Transverse colon (tissue), 4 donors: ENCODE measurements around the gene FADD. TPM values are rescaled to one million over a fixed set of nuclear protein-coding genes. Genes with fewer than 3 reads are reported as not detected.

Source experiments
- DNase-seq: peaks from one replicate; pipeline ENCODE4 v3.0.0-alpha.2; 2019
- H3K27ac ChIP-seq, 4 donors: fragments of 200-600 bp; sonication (generic); 2 replicates each; pipeline ENCODE4 v1.5.1; 2016 to 2018; ENCODE audit warnings: inconsistent platforms in 4 of 4
- H3K27me3 ChIP-seq: fragments of 200-600 bp; sonication (generic); 2 replicates; pipeline ENCODE4 v1.5.1; 2017; ENCODE audit warnings: inconsistent platforms
- H3K36me3 ChIP-seq, 4 donors: fragments of 200-600 bp; sonication (generic); 2 replicates each; pipeline ENCODE4 v1.5.1; 2017 to 2019; ENCODE audit warnings: inconsistent platforms in 4 of 4
- H3K4me1 ChIP-seq, 4 donors: fragments of 200-600 bp; sonication (generic); 2 replicates each; pipeline ENCODE4 v1.5.1; 2017 to 2020; ENCODE audit warnings: inconsistent platforms in 4 of 4
- H3K4me3 ChIP-seq, 4 donors: fragments of 200-600 bp; sonication (generic); 1 replicate in 1 of 4; 2 replicates in 3 of 4; pipeline versions ENCODE4 v1.5.1 to v1.6.1; 2017 to 2019; ENCODE audit warnings: inconsistent platforms in 4 of 4
- H3K9me3 ChIP-seq, 2 donors: fragments of 200-600 bp; sonication (generic); 2 replicates each; pipeline ENCODE4 v1.5.1; 2017 to 2019; ENCODE audit warnings: inconsistent platforms in 2 of 2
- EP300 ChIP-seq: sonication (generic); formaldehyde crosslinking; IDR thresholded peaks from one replicate; pipeline ENCODE4 v1.6.1; 2017; ENCODE audit warnings: antibody characterized with exemption, low read depth
- POLR2A ChIP-seq: fragments of 450-650 bp; IDR thresholded peaks from one replicate; pipeline ENCODE4 v1.6.1; 2016; ENCODE audit warnings: antibody characterized with exemption, mild to moderate bottlenecking, moderate library complexity
- POLR2AphosphoS5 ChIP-seq, 3 donors: sonication (generic); formaldehyde crosslinking; IDR thresholded peaks; one replicate each; pipeline ENCODE4 v1.6.1; 2016; ENCODE audit warnings: antibody characterized with exemption in 3 of 3
- WGBS, 2 donors: methylation state at CpG; one replicate each; pipeline ENCODE4 v1.1.5; 2018; ENCODE audit warnings: low coverage in 1 of 2; 5-methylcytosine and 5-hydroxymethylcytosine counted together
- in situ Hi-C, 4 donors: fragments of 200-750 bp; cut with MboI; loops; one replicate each; pipeline versions ENCODE4 v1.15.0 to v1.15.1; 2017; ENCODE audit warnings: low sequenced_read_pairs in 3 of 4, low pct_ligation_motif_present in 1 of 4, low pct_unique_long_range_greater_than_20kb in 1 of 4
- intact Hi-C: fragments of 100-400 bp; cut with DNase I; formaldehyde crosslinking; loops from one replicate; pipeline ENCODE4 v1.15.1; 2023; ENCODE audit warnings: low total_unique reads
- total RNA-seq, 4 donors: library from RNA; depleted of rRNA; stranded (reverse); fragments of >200 nt; gene quantifications; one replicate each; pipeline ENCODE4 v1.1.0, GENCODE V29; 2016
- TF ChIP-seq, protein P1 (sequence below), 5 experiments: fragments of 200-600 bp in 3 of 5; fragments of 450-650 bp in 2 of 5; sonication (generic) in 3 of 5; IDR thresholded peaks; 1 replicate in 2 of 5; 2 replicates in 3 of 5; pipeline ENCODE4 v1.5.1; 2016 to 2017; ENCODE audit warnings: antibody characterized with exemption in 5 of 5, inconsistent platforms in 3 of 5, mild to moderate bottlenecking in 2 of 5, moderate library complexity in 1 of 5

Gene FADD
- total RNA-seq, 4 donors from 2014 or later = 24.5 to 42.3 (median 31.5) TPM

GRCh38 chr11:70252844-70253243 is 49.7 kb downstream of the FADD start:
- H3K9me3 ChIP-seq = no peaks in the 10 kb centered on the region
- H3K4me1 ChIP-seq = no peaks in the 10 kb centered on the region
- no peak overlapping the region for H3K4me3 ChIP-seq
- intact Hi-C loops (no loop called here), in situ Hi-C loops (no loop called here)
- H3K27me3 ChIP-seq = no peaks in the 10 kb centered on the region
- DNase-seq = no peak
- no peaks in the 10 kb centered on the region for H3K36me3 ChIP-seq
- no peak overlapping the region for H3K27ac ChIP-seq
- TF ChIP-seq POLR2AphosphoS5 (IDR thresholded peaks at IDR 0.05) (no peak), POLR2A (no peak), EP300 (no peak)
- TF ChIP-seq, protein P1, sequence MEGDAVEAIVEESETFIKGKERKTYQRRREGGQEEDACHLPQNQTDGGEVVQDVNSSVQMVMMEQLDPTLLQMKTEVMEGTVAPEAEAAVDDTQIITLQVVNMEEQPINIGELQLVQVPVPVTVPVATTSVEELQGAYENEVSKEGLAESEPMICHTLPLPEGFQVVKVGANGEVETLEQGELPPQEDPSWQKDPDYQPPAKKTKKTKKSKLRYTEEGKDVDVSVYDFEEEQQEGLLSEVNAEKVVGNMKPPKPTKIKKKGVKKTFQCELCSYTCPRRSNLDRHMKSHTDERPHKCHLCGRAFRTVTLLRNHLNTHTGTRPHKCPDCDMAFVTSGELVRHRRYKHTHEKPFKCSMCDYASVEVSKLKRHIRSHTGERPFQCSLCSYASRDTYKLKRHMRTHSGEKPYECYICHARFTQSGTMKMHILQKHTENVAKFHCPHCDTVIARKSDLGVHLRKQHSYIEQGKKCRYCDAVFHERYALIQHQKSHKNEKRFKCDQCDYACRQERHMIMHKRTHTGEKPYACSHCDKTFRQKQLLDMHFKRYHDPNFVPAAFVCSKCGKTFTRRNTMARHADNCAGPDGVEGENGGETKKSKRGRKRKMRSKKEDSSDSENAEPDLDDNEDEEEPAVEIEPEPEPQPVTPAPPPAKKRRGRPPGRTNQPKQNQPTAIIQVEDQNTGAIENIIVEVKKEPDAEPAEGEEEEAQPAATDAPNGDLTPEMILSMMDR (IDR thresholded peaks at IDR 0.05) = no peak
- 78% methylated on average over 12 of the region's 12 CpGs; no CpG with 5 or more reads in 1 of the 2 donors for WGBS, 2 donors

DNA sequence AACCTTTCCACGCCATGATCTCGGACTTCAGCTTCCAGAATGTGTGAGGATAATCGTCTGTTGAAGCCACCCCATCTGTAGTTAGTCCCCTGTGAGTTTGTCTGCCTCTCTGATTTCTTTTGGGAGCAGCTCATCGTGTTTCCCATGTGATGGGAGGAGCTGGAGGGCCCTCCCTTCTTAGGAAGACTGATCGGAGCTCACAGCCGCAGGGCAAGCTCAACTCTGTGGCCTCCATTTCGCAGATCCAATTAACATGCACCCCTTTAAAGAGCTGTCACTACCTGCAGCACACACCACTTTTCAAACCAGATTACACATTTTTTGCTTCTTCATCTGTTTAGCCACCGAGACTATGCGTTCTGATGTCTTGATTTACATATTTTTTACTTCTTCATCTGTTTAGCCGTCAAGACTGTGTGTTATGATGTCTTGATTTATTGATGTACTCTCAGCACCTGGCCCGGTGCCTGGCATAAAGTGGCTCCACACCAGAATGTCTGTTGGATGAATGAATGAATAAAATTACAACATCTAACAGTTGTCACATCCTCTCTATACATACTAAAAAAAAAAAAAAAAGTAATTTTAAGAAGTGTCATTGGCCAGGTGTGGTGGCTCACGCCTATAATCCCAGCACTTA is 52.5 kb downstream of the FADD start:
- TF ChIP-seq EP300 (no peak), POLR2AphosphoS5 (IDR thresholded peaks at IDR 0.05) (no peak), POLR2A (no peak)
- TF ChIP-seq, protein P1 (IDR thresholded peaks at IDR 0.05) = no peak
- intact Hi-C loops (no loop called here), in situ Hi-C loops (no loop called here)

More for the DNA sequence above, 52.5 kb downstream of the FADD start:
- WGBS, 2 donors = 42 to 61% methylated on average over 6 to 12 of the region's 12 CpGs
- no peak for DNase-seq
- Histone ChIP-seq H3K27ac (no peak overlapping the region), H3K36me3 (no peaks in the 10 kb centered on the region), H3K4me3 (no peak overlapping the region), H3K4me1 (no peaks in the 10 kb centered on the region), H3K27me3 (no peaks in the 10 kb centered on the region), H3K9me3 (no peaks in the 10 kb centered on the region)

Other genes with a start within 250 kb of the FADD start
- 10 to 100 TPM in 2 of 4 donors, 1 to 10 TPM in 2; 7.9 to 20.9 (median 11.3) TPM for gene ANO1, start 125.0 kb upstream of the FADD start, total RNA-seq
- gene PPFIA1, start 67.4 kb downstream of the FADD start, total RNA-seq = 100 to 1,000 TPM in 1 of 4 donors, 10 to 100 TPM in 3; 42.6 to 143 (median 72.8) TPM
- 100 to 1,000 TPM; 203 to 449 (median 365) TPM for gene CTTN, start 195.2 kb downstream of the FADD start, total RNA-seq